Thoracic aorta (tissue), 2 donors: ENCODE measurements around the gene PBOV1. TPM values are rescaled to one million over a fixed set of nuclear protein-coding genes. Genes with fewer than 3 reads are reported as not detected.

ENCODE experiments used
- ATAC-seq: fragments of 150-250 bp; one replicate; pipeline ENCODE4 v1.8.0; 2017; ENCODE audit warnings: low read depth; ENCODE audit not compliant: insufficient number of reproducible peaks, low FRiP score
- DNase-seq: peaks from one replicate; pipeline ENCODE4 v3.0.0-alpha.2; 2020; ENCODE audit warnings: low spot score
- H3K27ac ChIP-seq, 2 donors: fragments of 200-600 bp; sonication (generic); 1 replicate in 1 of 2; 2 replicates in 1 of 2; pipeline ENCODE4 v1.5.1; 2016; ENCODE audit warnings: mild to moderate bottlenecking in 2 of 2, moderate library complexity in 2 of 2
- H3K27me3 ChIP-seq: fragments of 200-600 bp; sonication (generic); replicated peaks from 2 replicates; pipeline ENCODE4 v1.6.0; 2016; ENCODE audit warnings: mild to moderate bottlenecking; ENCODE audit not compliant: insufficient read depth
- H3K36me3 ChIP-seq: fragments of 200-600 bp; sonication (generic); one replicate; pipeline ENCODE4 v1.5.1; 2016
- H3K4me1 ChIP-seq, 2 donors: fragments of 200-600 bp; sonication (generic); 1 replicate in 1 of 2; 2 replicates in 1 of 2; pipeline versions ENCODE4 v1.5.1 to v1.6.0; 2016; ENCODE audit warnings: low read depth in 2 of 2, mild to moderate bottlenecking in 1 of 2; ENCODE audit not compliant: control insufficient read depth in 1 of 2
- H3K4me3 ChIP-seq: fragments of 200-600 bp; sonication (generic); 2 replicates; pipeline ENCODE4 v1.5.1; 2016; ENCODE audit warnings: mild to moderate bottlenecking
- H3K9me3 ChIP-seq: fragments of 200-600 bp; sonication (generic); 2 replicates; pipeline ENCODE4 v1.5.1; 2016
- CTCF ChIP-seq: fragments of 200-600 bp; sonication (generic); IDR thresholded peaks from one replicate; pipeline ENCODE4 v1.5.1; 2019; ENCODE audit warnings: antibody characterized with exemption
- total RNA-seq, 2 donors: library from RNA; depleted of rRNA; stranded (reverse); fragments of >200 nt; gene quantifications; one replicate each; pipeline versions ENCODE4 v1.1.0 to v1.2.3, GENCODE V29; 2016

The PBOV1 gene
- total RNA-seq, 2 donors from 2014 or later = not detected

GRCh38 chr6:138245751-138246150 lies 27.5 kb upstream of the PBOV1 start:
- ATAC-seq (no peak), DNase-seq (no peak)
- Histone ChIP-seq H3K4me1 (peaks cover 0 to 8% of the 10 kb centered on the region in 2 donors), H3K9me3 (no peaks in the 10 kb centered on the region), H3K4me3 (no peak overlapping the region), H3K27ac (no peak overlapping the region), H3K27me3 (no peaks in the 10 kb centered on the region), H3K36me3 (no peaks in the 10 kb centered on the region)
- TF ChIP-seq CTCF = no peak

GRCh38 chr6:138242987-138243592 lies 24.8 kb upstream of the PBOV1 start:
- no peak for TF ChIP-seq CTCF
- Histone ChIP-seq H3K27ac (no peak overlapping the region), H3K27me3 (no peaks in the 10 kb centered on the region), H3K4me3 (no peak overlapping the region), H3K4me1 (no peaks in the 10 kb centered on the region), H3K9me3 (no peaks in the 10 kb centered on the region), H3K36me3 (no peaks in the 10 kb centered on the region)
- ATAC-seq = no peak
- no peak for DNase-seq

- H3K9me3 ChIP-seq = no peaks in the 10 kb centered on the region
- H3K27me3 ChIP-seq = no peaks in the 10 kb centered on the region
- H3K4me3 ChIP-seq = no peak overlapping the region
- ATAC-seq (no peak), DNase-seq (no peak)
- no peaks in the 10 kb centered on the region for H3K4me1 ChIP-seq
- no peak overlapping the region for H3K27ac ChIP-seq
- H3K36me3 ChIP-seq = no peaks in the 10 kb centered on the region
- TF ChIP-seq CTCF = no peak
Measured at GRCh38 chr6:138241934-138242333, 23.6 kb upstream of the PBOV1 start.

- Histone ChIP-seq H3K4me1 (no peaks in the 10 kb centered on the region), H3K27ac (no peak overlapping the region), H3K27me3 (no peaks in the 10 kb centered on the region), H3K4me3 (no peak overlapping the region), H3K9me3 (no peaks in the 10 kb centered on the region), H3K36me3 (no peaks in the 10 kb centered on the region)
- DNase-seq (no peak), ATAC-seq (no peak)
- TF ChIP-seq CTCF = no peak
Measured at GRCh38 chr6:138241381-138241780, 23.1 kb upstream of the PBOV1 start.

GRCh38 chr6:138240476-138241245 lies 22.4 kb upstream of the PBOV1 start:
- no peak for TF ChIP-seq CTCF
- Histone ChIP-seq H3K27me3 (no peaks in the 10 kb centered on the region), H3K4me1 (no peaks in the 10 kb centered on the region), H3K27ac (no peak overlapping the region), H3K4me3 (no peak overlapping the region), H3K36me3 (no peaks in the 10 kb centered on the region), H3K9me3 (no peaks in the 10 kb centered on the region)
- no peak for DNase-seq
- ATAC-seq = no peak
